ENCODE results near the gene ACSS1. TPM values are rescaled to one million over a fixed set of nuclear protein-coding genes. Genes with fewer than 3 reads are reported as not detected.

Gene ACSS1
- total RNA-seq, 1 donor, result 3.5 TPM

GRCh38 chr20:24966317-24967012, 91.5 kb downstream of the ACSS1 start:
- TF ChIP-seq CTCF (IDR thresholded peaks at IDR 0.05; ENCODE audit: insufficient read depth, low read depth, low read length), result no peak
- DNase-seq (ENCODE audit: low read depth), result no peak
- no peak overlapping the region for H3K4me3 ChIP-seq (ENCODE audit: low read depth, low read length)

GRCh38 chr20:24965065-24965919, 92.6 kb downstream of the ACSS1 start:
- no peak for TF ChIP-seq CTCF (IDR thresholded peaks at IDR 0.05; ENCODE audit: insufficient read depth, low read depth, low read length)
- DNase-seq (ENCODE audit: low read depth), result no peak
- H3K4me3 ChIP-seq (ENCODE audit: low read depth, low read length), result no peak overlapping the region

- no peak for TF ChIP-seq CTCF (IDR thresholded peaks at IDR 0.05; ENCODE audit: insufficient read depth, low read depth, low read length)
These were observed 93.5 kb downstream of the ACSS1 start for GRCh38 chr20:24964506-24964840.

GRCh38 chr20:24963672-24964505, 94.0 kb downstream of the ACSS1 start:
- no peak for TF ChIP-seq CTCF (IDR thresholded peaks at IDR 0.05; ENCODE audit: insufficient read depth, low read depth, low read length)
- no peak overlapping the region for H3K4me3 ChIP-seq (ENCODE audit: low read depth, low read length)
- DNase-seq (ENCODE audit: low read depth), result no peak

More at GRCh38 chr20:24964506-24964840, 93.5 kb downstream of the ACSS1 start:
- H3K4me3 ChIP-seq (ENCODE audit: low read depth, low read length), result no peak overlapping the region
- no peak for DNase-seq (ENCODE audit: low read depth)

GRCh38 chr20:24962510-24962909, 95.4 kb downstream of the ACSS1 start:
- H3K4me3 ChIP-seq (ENCODE audit: low read depth, low read length), result no peak overlapping the region
- no peak for DNase-seq (ENCODE audit: low read depth)
- no peak for TF ChIP-seq CTCF (IDR thresholded peaks at IDR 0.05; ENCODE audit: insufficient read depth, low read depth, low read length)

GRCh38 chr20:24962182-24962492, 95.8 kb downstream of the ACSS1 start:
- no peak overlapping the region for H3K4me3 ChIP-seq (ENCODE audit: low read depth, low read length)
- no peak for DNase-seq (ENCODE audit: low read depth)
- TF ChIP-seq CTCF (IDR thresholded peaks at IDR 0.05; ENCODE audit: insufficient read depth, low read depth, low read length), result no peak

Data from fibroblast of villous mesenchyme (primary cell).